Measurements from ENCODE around the gene CARTPT.

The CARTPT gene

GRCh38 chr5:71719063-71719964 is at the start of gene CARTPT:
TSS of gene CARTPT (plus strand) at chr5:71719275. CDS start at chr5:71719294, 19 bp downstream.
- H3K4me3 ChIP-seq (ENCODE audit: low read length): no peak within 1 kb of the TSS
- H3K9ac ChIP-seq (ENCODE audit: low read length): no peak within 1 kb of the TSS
- no peaks in the 10 kb centered on the region for H3K4me1 ChIP-seq (ENCODE audit: control insufficient read depth, insufficient read depth, low read length)
- H3K27ac ChIP-seq (ENCODE audit: low read depth, low read length): no peak within 1 kb of the TSS
- H3K36me3 ChIP-seq (ENCODE audit: control insufficient read depth, insufficient read depth, low read length): no peaks in the 10 kb centered on the region
- peaks cover 5% of the 10 kb centered on the region for H3K27me3 ChIP-seq (ENCODE audit: control insufficient read depth, insufficient read depth, low read length)

- no peak overlapping the region for H3K9ac ChIP-seq (ENCODE audit: low read length)
- H3K36me3 ChIP-seq (ENCODE audit: control insufficient read depth, insufficient read depth, low read length): no peaks in the 10 kb centered on the region
- no peaks in the 10 kb centered on the region for H3K27me3 ChIP-seq (ENCODE audit: control insufficient read depth, insufficient read depth, low read length)
- no peak overlapping the region for H3K27ac ChIP-seq (ENCODE audit: low read depth, low read length)
- H3K4me1 ChIP-seq (ENCODE audit: control insufficient read depth, insufficient read depth, low read length): no peaks in the 10 kb centered on the region
- H3K4me3 ChIP-seq (ENCODE audit: low read length): no peak overlapping the region
These were observed 41.1 kb upstream of the CARTPT start for GRCh38 chr5:71677977-71678376.

DNA sequence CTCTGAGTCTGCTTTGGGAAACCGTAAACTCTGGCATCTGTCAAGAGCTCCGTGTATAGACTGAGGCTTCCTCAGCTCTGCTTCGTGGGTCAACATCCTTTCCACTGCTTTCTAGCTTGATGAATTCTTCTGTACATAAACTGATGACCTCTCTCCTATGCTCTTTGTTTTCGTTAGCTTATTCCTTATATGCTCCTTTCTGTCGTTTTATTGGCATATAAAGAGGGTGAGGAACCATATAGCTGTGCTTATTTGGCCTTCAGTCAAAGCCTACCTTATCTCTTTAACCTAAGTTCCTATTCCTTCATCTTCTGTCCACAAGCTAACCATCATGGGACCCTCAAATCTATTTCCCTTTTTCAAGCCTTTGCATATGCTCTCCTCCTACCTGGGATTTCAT is 39.4 kb upstream of the CARTPT start:
- Histone ChIP-seq H3K27ac (ENCODE audit: low read depth, low read length) (no peak overlapping the region), H3K36me3 (ENCODE audit: control insufficient read depth, insufficient read depth, low read length) (no peaks in the 10 kb centered on the region), H3K4me1 (ENCODE audit: control insufficient read depth, insufficient read depth, low read length) (no peaks in the 10 kb centered on the region), H3K27me3 (ENCODE audit: control insufficient read depth, insufficient read depth, low read length) (no peaks in the 10 kb centered on the region), H3K9ac (ENCODE audit: low read length) (no peak overlapping the region), H3K4me3 (ENCODE audit: low read length) (no peak overlapping the region)

- H3K4me3 ChIP-seq (ENCODE audit: low read length): no peak overlapping the region
- no peak overlapping the region for H3K9ac ChIP-seq (ENCODE audit: low read length)
- no peak overlapping the region for H3K27ac ChIP-seq (ENCODE audit: low read depth, low read length)
- no peaks in the 10 kb centered on the region for H3K4me1 ChIP-seq (ENCODE audit: control insufficient read depth, insufficient read depth, low read length)
- no peaks in the 10 kb centered on the region for H3K27me3 ChIP-seq (ENCODE audit: control insufficient read depth, insufficient read depth, low read length)
- H3K36me3 ChIP-seq (ENCODE audit: control insufficient read depth, insufficient read depth, low read length): no peaks in the 10 kb centered on the region
These were observed 38.6 kb upstream of the CARTPT start for GRCh38 chr5:71680510-71680909.

DNA sequence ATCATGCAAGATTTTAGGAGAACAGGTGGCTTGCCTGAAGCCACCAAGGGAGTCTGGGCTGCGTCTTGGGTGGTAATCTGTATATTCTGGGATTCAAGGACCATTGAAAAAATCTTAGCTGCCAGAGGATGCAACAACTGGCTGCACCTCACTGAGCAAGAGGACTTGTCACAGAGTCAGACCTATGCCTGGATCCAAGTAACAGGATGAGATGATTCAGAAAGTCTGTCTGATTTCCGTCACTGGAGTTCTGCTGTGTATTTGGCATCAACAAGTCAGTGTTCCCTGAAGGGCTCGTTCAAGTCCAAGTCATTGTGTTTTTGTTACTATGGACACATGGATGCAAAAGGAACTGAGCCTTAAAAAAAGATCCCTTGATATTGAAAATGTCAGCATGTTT is 37.8 kb upstream of the CARTPT start:
- H3K4me1 ChIP-seq (ENCODE audit: control insufficient read depth, insufficient read depth, low read length): no peaks in the 10 kb centered on the region
- no peaks in the 10 kb centered on the region for H3K27me3 ChIP-seq (ENCODE audit: control insufficient read depth, insufficient read depth, low read length)
- H3K4me3 ChIP-seq (ENCODE audit: low read length): no peak overlapping the region
- H3K36me3 ChIP-seq (ENCODE audit: control insufficient read depth, insufficient read depth, low read length): no peaks in the 10 kb centered on the region
- H3K27ac ChIP-seq (ENCODE audit: low read depth, low read length): no peak overlapping the region
- no peak overlapping the region for H3K9ac ChIP-seq (ENCODE audit: low read length)

GRCh38 chr5:71684309-71684708 is 34.8 kb upstream of the CARTPT start:
- Histone ChIP-seq H3K27ac (ENCODE audit: low read depth, low read length) (no peak overlapping the region), H3K9ac (ENCODE audit: low read length) (no peak overlapping the region), H3K4me1 (ENCODE audit: control insufficient read depth, insufficient read depth, low read length) (no peaks in the 10 kb centered on the region), H3K36me3 (ENCODE audit: control insufficient read depth, insufficient read depth, low read length) (no peaks in the 10 kb centered on the region), H3K27me3 (ENCODE audit: control insufficient read depth, insufficient read depth, low read length) (no peaks in the 10 kb centered on the region), H3K4me3 (ENCODE audit: low read length) (no peak overlapping the region)

GRCh38 chr5:71693828-71694427 is 25.1 kb upstream of the CARTPT start:
- Histone ChIP-seq H3K36me3 (ENCODE audit: control insufficient read depth, insufficient read depth, low read length) (no peaks in the 10 kb centered on the region), H3K27me3 (ENCODE audit: control insufficient read depth, insufficient read depth, low read length) (no peaks in the 10 kb centered on the region), H3K4me1 (ENCODE audit: control insufficient read depth, insufficient read depth, low read length) (no peaks in the 10 kb centered on the region), H3K4me3 (ENCODE audit: low read length) (no peak overlapping the region), H3K9ac (ENCODE audit: low read length) (no peak overlapping the region), H3K27ac (ENCODE audit: low read depth, low read length) (no peak overlapping the region)

- Histone ChIP-seq H3K36me3 (ENCODE audit: control insufficient read depth, insufficient read depth, low read length) (no peaks in the 10 kb centered on the region), H3K27me3 (ENCODE audit: control insufficient read depth, insufficient read depth, low read length) (no peaks in the 10 kb centered on the region), H3K27ac (ENCODE audit: low read depth, low read length) (no peak overlapping the region)
These were observed 24.0 kb upstream of the CARTPT start for GRCh38 chr5:71695071-71695470.

DNA sequence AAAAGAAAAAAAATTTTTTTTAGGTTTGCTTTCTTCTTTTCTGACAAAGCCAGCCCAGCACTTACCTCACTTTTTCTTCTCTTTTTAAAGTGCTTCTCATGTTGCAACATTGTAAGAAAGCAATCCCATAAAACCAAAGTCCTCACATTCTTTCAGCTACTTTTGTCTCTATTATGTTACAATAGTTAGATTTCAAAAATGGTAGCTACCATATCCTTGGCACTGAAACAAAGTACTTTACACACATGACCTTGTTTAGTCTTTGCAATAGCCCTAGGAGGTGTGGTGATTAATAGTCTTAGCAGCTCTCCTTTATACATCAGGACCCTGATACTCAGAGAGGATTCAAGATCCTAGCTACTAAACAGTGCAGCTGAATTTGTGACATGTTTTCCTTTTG is 23.5 kb upstream of the CARTPT start:
- H3K27ac ChIP-seq (ENCODE audit: low read depth, low read length): no peak overlapping the region
- no peaks in the 10 kb centered on the region for H3K27me3 ChIP-seq (ENCODE audit: control insufficient read depth, insufficient read depth, low read length)
- no peaks in the 10 kb centered on the region for H3K36me3 ChIP-seq (ENCODE audit: control insufficient read depth, insufficient read depth, low read length)
- H3K4me1 ChIP-seq (ENCODE audit: control insufficient read depth, insufficient read depth, low read length): no peaks in the 10 kb centered on the region
- no peak overlapping the region for H3K9ac ChIP-seq (ENCODE audit: low read length)
- no peak overlapping the region for H3K4me3 ChIP-seq (ENCODE audit: low read length)

More at GRCh38 chr5:71695071-71695470, 24.0 kb upstream of the CARTPT start:
- Histone ChIP-seq H3K4me1 (ENCODE audit: control insufficient read depth, insufficient read depth, low read length) (no peaks in the 10 kb centered on the region), H3K9ac (ENCODE audit: low read length) (no peak overlapping the region), H3K4me3 (ENCODE audit: low read length) (no peak overlapping the region)

GRCh38 chr5:71697967-71698366 is 21.1 kb upstream of the CARTPT start:
- no peaks in the 10 kb centered on the region for H3K27me3 ChIP-seq (ENCODE audit: control insufficient read depth, insufficient read depth, low read length)
- no peak overlapping the region for H3K4me3 ChIP-seq (ENCODE audit: low read length)
- no peaks in the 10 kb centered on the region for H3K4me1 ChIP-seq (ENCODE audit: control insufficient read depth, insufficient read depth, low read length)

GRCh38 chr5:71699233-71699632 is 19.8 kb upstream of the CARTPT start:
- Histone ChIP-seq H3K36me3 (ENCODE audit: control insufficient read depth, insufficient read depth, low read length) (no peaks in the 10 kb centered on the region), H3K4me3 (ENCODE audit: low read length) (no peak overlapping the region), H3K9ac (ENCODE audit: low read length) (no peak overlapping the region), H3K27ac (ENCODE audit: low read depth, low read length) (no peak overlapping the region), H3K4me1 (ENCODE audit: control insufficient read depth, insufficient read depth, low read length) (no peaks in the 10 kb centered on the region), H3K27me3 (ENCODE audit: control insufficient read depth, insufficient read depth, low read length) (no peaks in the 10 kb centered on the region)

More at GRCh38 chr5:71697967-71698366, 21.1 kb upstream of the CARTPT start:
- H3K9ac ChIP-seq (ENCODE audit: low read length): no peak overlapping the region
- no peaks in the 10 kb centered on the region for H3K36me3 ChIP-seq (ENCODE audit: control insufficient read depth, insufficient read depth, low read length)
- no peak overlapping the region for H3K27ac ChIP-seq (ENCODE audit: low read depth, low read length)

- Histone ChIP-seq H3K36me3 (ENCODE audit: control insufficient read depth, insufficient read depth, low read length) (no peaks in the 10 kb centered on the region), H3K4me1 (ENCODE audit: control insufficient read depth, insufficient read depth, low read length) (no peaks in the 10 kb centered on the region), H3K27me3 (ENCODE audit: control insufficient read depth, insufficient read depth, low read length) (no peaks in the 10 kb centered on the region), H3K4me3 (ENCODE audit: low read length) (no peak overlapping the region), H3K27ac (ENCODE audit: low read depth, low read length) (no peak overlapping the region), H3K9ac (ENCODE audit: low read length) (no peak overlapping the region)
These were observed 19.3 kb upstream of the CARTPT start for GRCh38 chr5:71699751-71700150.

GRCh38 chr5:71700803-71701202 is 18.3 kb upstream of the CARTPT start:
- Histone ChIP-seq H3K27ac (ENCODE audit: low read depth, low read length) (no peak overlapping the region), H3K9ac (ENCODE audit: low read length) (no peak overlapping the region), H3K4me3 (ENCODE audit: low read length) (no peak overlapping the region), H3K36me3 (ENCODE audit: control insufficient read depth, insufficient read depth, low read length) (no peaks in the 10 kb centered on the region), H3K4me1 (ENCODE audit: control insufficient read depth, insufficient read depth, low read length) (no peaks in the 10 kb centered on the region), H3K27me3 (ENCODE audit: control insufficient read depth, insufficient read depth, low read length) (no peaks in the 10 kb centered on the region)

Measured in rectal smooth muscle tissue (tissue), 1 donor.